SK-N-SH (cell line): ENCODE data around the gene PRELP. TPM values are rescaled to one million over a fixed set of nuclear protein-coding genes. Genes with fewer than 3 reads are reported as not detected.

Experiments used
- CTCF ChIA-PET: fragments of 300-600, 350-600 bp; formaldehyde crosslinking; extraction: SDS; loops from one replicate; lab custom pipeline; 2021; lab: Yijun Ruan, JAX
- POLR2A ChIA-PET: fragments of 350-600 bp; sonication (Branson Sonifier 250); formaldehyde crosslinking; extraction: SDS; loops from one replicate; lab custom pipeline; 2020; ENCODE audit warnings: antibody characterized with exemption, inconsistent platforms; lab: Yijun Ruan, JAX
- DNase-seq: peaks from one replicate; pipeline ENCODE4 v3.0.0; 2012
- H2AFZ ChIP-seq: fragments of 200-600 bp; sonication (generic); 2 replicates; pipeline ENCODE4 v1.8.1; 2016; ENCODE audit warnings: antibody characterized with exemption, mild to moderate bottlenecking, low read depth
- H3F3A ChIP-seq: fragments of 200-600 bp; sonication (generic); replicated peaks from 2 replicates; pipeline ENCODE3; 2016; ENCODE audit warnings: antibody characterized with exemption, mild to moderate bottlenecking; ENCODE audit not compliant: insufficient read depth
- H3K27ac ChIP-seq, 2 experiments: fragments of 200-500 bp in 1 of 2; fragments of 200-600 bp in 1 of 2; sonication (Bioruptor generic) in 1 of 2; sonication (generic), shearing (Covaris generic) in 1 of 2; 2 replicates each; pipeline versions ENCODE4 v1.5.1 to v1.6.1; 2014 to 2016; ENCODE audit warnings: low read depth in 2 of 2, inconsistent platforms in 1 of 2, low read length in 1 of 2, mild to moderate bottlenecking in 1 of 2, mixed read lengths in 1 of 2
- H3K27me3 ChIP-seq: fragments of 200-600 bp; sonication (generic), shearing (Covaris generic); 2 replicates; pipeline ENCODE4 v1.6.1; 2016; ENCODE audit warnings: mixed run types; ENCODE audit not compliant: insufficient read depth
- H3K36me3 ChIP-seq, 2 experiments: fragments of 200-500 bp in 1 of 2; fragments of 200-600 bp in 1 of 2; sonication (Bioruptor generic) in 1 of 2; sonication (generic) in 1 of 2; replicated peaks in 1 of 2; 2 replicates each; pipeline versions ENCODE3 to v1.5.1; 2014 to 2016; ENCODE audit warnings: low read length in 1 of 2, mild to moderate bottlenecking in 1 of 2; ENCODE audit not compliant: insufficient read depth in 2 of 2, control insufficient read depth in 1 of 2
- H3K4me1 ChIP-seq, 2 experiments: fragments of 200-500 bp in 1 of 2; fragments of 200-600 bp in 1 of 2; sonication (Bioruptor generic) in 1 of 2; sonication (generic), shearing (Covaris generic) in 1 of 2; 2 replicates each; pipeline versions ENCODE4 v1.5.1 to v1.6.1; 2014 to 2016; ENCODE audit warnings: low read depth in 1 of 2, low read length in 1 of 2, mixed run types in 1 of 2; ENCODE audit not compliant: insufficient read depth in 2 of 2, control insufficient read depth in 1 of 2
- H3K4me2 ChIP-seq: fragments of 200-600 bp; sonication (generic), shearing (Covaris generic); 2 replicates; pipeline ENCODE4 v1.6.1; 2017; ENCODE audit warnings: mixed run types
- H3K4me3 ChIP-seq, 2 experiments: fragments of 200-500 bp in 1 of 2; fragments of 200-600 bp in 1 of 2; sonication (Bioruptor generic) in 1 of 2; sonication (generic), shearing (Covaris generic) in 1 of 2; 2 replicates each; pipeline versions ENCODE4 v1.5.1 to v1.8.1; 2014 to 2016; ENCODE audit warnings: low read depth in 2 of 2, inconsistent platforms in 1 of 2, low read length in 1 of 2, mild to moderate bottlenecking in 1 of 2, mixed read lengths in 1 of 2, moderate library complexity in 1 of 2
- H3K79me2 ChIP-seq: fragments of 200-600 bp; sonication (generic); 2 replicates; pipeline ENCODE4 v1.8.1; 2017; ENCODE audit warnings: mild to moderate bottlenecking; ENCODE audit not compliant: insufficient read depth
- H3K9ac ChIP-seq: fragments of 200-600 bp; sonication (generic); 2 replicates; pipeline ENCODE4 v1.6.1; 2017; ENCODE audit warnings: mixed run types
- H3K9me2 ChIP-seq: fragments of 200-600 bp; sonication (generic); 2 replicates; pipeline ENCODE4 v1.6.1; 2017; ENCODE audit warnings: mixed run types
- H3K9me3 ChIP-seq: fragments of 200-600 bp; sonication (generic); 2 replicates; pipeline ENCODE4 v1.6.1; 2017; ENCODE audit warnings: mixed run types, mild to moderate bottlenecking, moderate library complexity
- H4K20me1 ChIP-seq: fragments of 200-600 bp; sonication (generic); 2 replicates; pipeline ENCODE4 v1.6.1; 2017; ENCODE audit warnings: mild to moderate bottlenecking, mixed run types; ENCODE audit not compliant: insufficient read depth
- EZH2phosphoT487 ChIP-seq: fragments of 200-600 bp; sonication (generic); IDR thresholded peaks from 2 replicates; pipeline ENCODE4 v1.6.1; 2017; ENCODE audit warnings: low read depth, mixed run types, mild to moderate bottlenecking, antibody characterized with exemption, moderate library complexity, borderline replicate concordance
- FOXM1 ChIP-seq: IDR thresholded peaks from 2 replicates; pipeline ENCODE4 v1.4.0; 2012; ENCODE audit warnings: low read depth, mild to moderate bottlenecking
- GABPA ChIP-seq: IDR thresholded peaks from 2 replicates; pipeline ENCODE4 v1.4.0; 2012; ENCODE audit warnings: low read depth, mild to moderate bottlenecking
- GATA2 ChIP-seq: sonication (generic); formaldehyde crosslinking; IDR thresholded peaks from 2 replicates; pipeline ENCODE4 v1.5.0; 2020; ENCODE audit warnings: mild to moderate bottlenecking, missing genetic modification reagents
- MXI1 ChIP-seq: IDR thresholded peaks from 2 replicates; pipeline ENCODE4 v1.6.1; 2012; ENCODE audit warnings: mild to moderate bottlenecking, low read depth, low read length, improper control_type of control experiment
- POLR2AphosphoS5 ChIP-seq: IDR thresholded peaks from 2 replicates; pipeline ENCODE4 v1.6.1; 2012; ENCODE audit warnings: low read depth, low read length
- RCOR1 ChIP-seq: fragments of 150-350 bp; IDR thresholded peaks from 2 replicates; pipeline ENCODE4 v1.6.1; 2017; ENCODE audit warnings: antibody characterized with exemption, low read length
- RXRA ChIP-seq: IDR thresholded peaks from 2 replicates; pipeline ENCODE4 v1.4.0; 2012; ENCODE audit warnings: low read depth, mild to moderate bottlenecking, borderline replicate concordance
- ZBTB33 ChIP-seq: IDR thresholded peaks from 2 replicates; pipeline ENCODE4 v1.4.0; 2012; ENCODE audit warnings: low read depth, borderline replicate concordance
- WGBS: methylation state at CpG from one replicate; pipeline ENCODE4 v1.1.6; 2017; ENCODE audit warnings: low lambda C conversion rate; 5-methylcytosine and 5-hydroxymethylcytosine counted together
- polyA plus RNA-seq, 3 experiments: library from polyadenylated mRNA; depleted of rRNA; stranded (reverse); fragments of >200 nt; gene quantifications; 2 replicates each; pipeline ENCODE4 v1.2.3, GENCODE V29; 2012
- TF ChIP-seq, protein P1 (sequence below): IDR thresholded peaks from 2 replicates; pipeline ENCODE4 v1.6.1; 2012; ENCODE audit warnings: mild to moderate bottlenecking, low read depth, low read length, moderate library complexity
- TF ChIP-seq, protein P2 (sequence below): fragments of 200-600 bp; sonication (generic); IDR thresholded peaks from 2 replicates; pipeline ENCODE4 v1.6.1; 2017; ENCODE audit warnings: antibody characterized with exemption, mild to moderate bottlenecking, moderate library complexity

PRELP gene
- polyA plus RNA-seq, 1 of the 3 experiments (the other 2 are of a cell fraction): 0.48 TPM

DNA sequence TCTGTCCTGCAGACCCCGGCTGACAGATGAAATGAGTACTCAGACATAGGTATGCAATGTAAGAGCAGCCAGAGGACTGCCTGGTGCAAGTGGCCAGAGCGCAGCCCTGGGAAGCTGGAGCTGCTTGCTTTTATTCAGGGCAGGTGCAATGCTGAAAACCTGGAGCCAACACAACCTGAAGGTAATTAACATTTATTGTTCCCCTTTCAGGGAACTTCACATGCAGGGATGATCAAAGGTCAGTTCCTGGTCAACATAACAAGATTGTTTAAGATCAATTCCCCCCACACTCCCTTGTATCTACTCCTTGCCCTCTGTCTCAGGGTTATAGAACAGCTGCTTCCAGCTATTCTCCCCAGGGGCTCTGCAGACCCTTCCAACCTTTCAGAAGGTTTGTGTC, 48.7 kb upstream of the PRELP start:
- H3K27ac ChIP-seq: no peak overlapping the region
- H3K9me2 ChIP-seq: no peaks in the 10 kb centered on the region
- CTCF ChIA-PET: interaction anchor here (1.1 kb wide), 1 partner anchor 87 kb away, joined by 4 read pairs; no protein-coding TSS in a partner anchor
- H3K4me1 ChIP-seq: peaks cover 0 to 8% of the 10 kb centered on the region in 2 experiments; a peak in 2 of 4 replicates
- no peak for TF ChIP-seq GABPA
- no peak for TF ChIP-seq POLR2AphosphoS5
- TF ChIP-seq ZBTB33: no peak
- no peak for TF ChIP-seq RXRA
- TF ChIP-seq GATA2 (CRISPR knock-in tag): no peak
- TF ChIP-seq, protein P1, sequence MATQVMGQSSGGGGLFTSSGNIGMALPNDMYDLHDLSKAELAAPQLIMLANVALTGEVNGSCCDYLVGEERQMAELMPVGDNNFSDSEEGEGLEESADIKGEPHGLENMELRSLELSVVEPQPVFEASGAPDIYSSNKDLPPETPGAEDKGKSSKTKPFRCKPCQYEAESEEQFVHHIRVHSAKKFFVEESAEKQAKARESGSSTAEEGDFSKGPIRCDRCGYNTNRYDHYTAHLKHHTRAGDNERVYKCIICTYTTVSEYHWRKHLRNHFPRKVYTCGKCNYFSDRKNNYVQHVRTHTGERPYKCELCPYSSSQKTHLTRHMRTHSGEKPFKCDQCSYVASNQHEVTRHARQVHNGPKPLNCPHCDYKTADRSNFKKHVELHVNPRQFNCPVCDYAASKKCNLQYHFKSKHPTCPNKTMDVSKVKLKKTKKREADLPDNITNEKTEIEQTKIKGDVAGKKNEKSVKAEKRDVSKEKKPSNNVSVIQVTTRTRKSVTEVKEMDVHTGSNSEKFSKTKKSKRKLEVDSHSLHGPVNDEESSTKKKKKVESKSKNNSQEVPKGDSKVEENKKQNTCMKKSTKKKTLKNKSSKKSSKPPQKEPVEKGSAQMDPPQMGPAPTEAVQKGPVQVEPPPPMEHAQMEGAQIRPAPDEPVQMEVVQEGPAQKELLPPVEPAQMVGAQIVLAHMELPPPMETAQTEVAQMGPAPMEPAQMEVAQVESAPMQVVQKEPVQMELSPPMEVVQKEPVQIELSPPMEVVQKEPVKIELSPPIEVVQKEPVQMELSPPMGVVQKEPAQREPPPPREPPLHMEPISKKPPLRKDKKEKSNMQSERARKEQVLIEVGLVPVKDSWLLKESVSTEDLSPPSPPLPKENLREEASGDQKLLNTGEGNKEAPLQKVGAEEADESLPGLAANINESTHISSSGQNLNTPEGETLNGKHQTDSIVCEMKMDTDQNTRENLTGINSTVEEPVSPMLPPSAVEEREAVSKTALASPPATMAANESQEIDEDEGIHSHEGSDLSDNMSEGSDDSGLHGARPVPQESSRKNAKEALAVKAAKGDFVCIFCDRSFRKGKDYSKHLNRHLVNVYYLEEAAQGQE: no peak
- TF ChIP-seq EZH2phosphoT487: no peak
- TF ChIP-seq, protein P2, sequence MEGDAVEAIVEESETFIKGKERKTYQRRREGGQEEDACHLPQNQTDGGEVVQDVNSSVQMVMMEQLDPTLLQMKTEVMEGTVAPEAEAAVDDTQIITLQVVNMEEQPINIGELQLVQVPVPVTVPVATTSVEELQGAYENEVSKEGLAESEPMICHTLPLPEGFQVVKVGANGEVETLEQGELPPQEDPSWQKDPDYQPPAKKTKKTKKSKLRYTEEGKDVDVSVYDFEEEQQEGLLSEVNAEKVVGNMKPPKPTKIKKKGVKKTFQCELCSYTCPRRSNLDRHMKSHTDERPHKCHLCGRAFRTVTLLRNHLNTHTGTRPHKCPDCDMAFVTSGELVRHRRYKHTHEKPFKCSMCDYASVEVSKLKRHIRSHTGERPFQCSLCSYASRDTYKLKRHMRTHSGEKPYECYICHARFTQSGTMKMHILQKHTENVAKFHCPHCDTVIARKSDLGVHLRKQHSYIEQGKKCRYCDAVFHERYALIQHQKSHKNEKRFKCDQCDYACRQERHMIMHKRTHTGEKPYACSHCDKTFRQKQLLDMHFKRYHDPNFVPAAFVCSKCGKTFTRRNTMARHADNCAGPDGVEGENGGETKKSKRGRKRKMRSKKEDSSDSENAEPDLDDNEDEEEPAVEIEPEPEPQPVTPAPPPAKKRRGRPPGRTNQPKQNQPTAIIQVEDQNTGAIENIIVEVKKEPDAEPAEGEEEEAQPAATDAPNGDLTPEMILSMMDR: no peak
- no peak for TF ChIP-seq MXI1
- TF ChIP-seq FOXM1: no peak
- no peak for TF ChIP-seq RCOR1
- whole genome bisulfite sequencing: 100% methylated on average over 1 of the region's 2 CpGs
- no peaks in the 10 kb centered on the region for H4K20me1 ChIP-seq
- no peaks in the 10 kb centered on the region for H3K36me3 ChIP-seq
- H3K9ac ChIP-seq: no peak overlapping the region
- H2AFZ ChIP-seq: no peak overlapping the region
- POLR2A ChIA-PET: no interaction called here
- no peak for DNase-seq
- peaks cover 49% of the 10 kb centered on the region; the same call in 1 of the 2 replicates for H3K27me3 ChIP-seq
- H3K4me3 ChIP-seq: no peak overlapping the region
- H3F3A ChIP-seq: no peaks in the 10 kb centered on the region
- H3K4me2 ChIP-seq: no peak overlapping the region
- H3K79me2 ChIP-seq: no peaks in the 10 kb centered on the region
- no peaks in the 10 kb centered on the region for H3K9me3 ChIP-seq
